HEK293 (cell line): ENCODE results near the gene MDP1.

ENCODE experiments used
- HOXD13 ChIP-seq: sonication (generic); formaldehyde crosslinking; IDR thresholded peaks from 2 replicates; pipeline ENCODE4 v1.8.0; 2022; ENCODE audit warnings: missing genetic modification reagents, borderline replicate concordance
- IKZF3 ChIP-seq: fragments of 450-650 bp; IDR thresholded peaks from 2 replicates; pipeline ENCODE4 v1.5.0; 2018; ENCODE audit warnings: missing biosample characterization, mild to moderate bottlenecking, missing genetic modification characterization, moderate library complexity
- OVOL3 ChIP-seq: fragments of 450-650 bp; formaldehyde crosslinking; IDR thresholded peaks from 2 replicates; pipeline ENCODE4 v1.5.1; 2016; ENCODE audit warnings: missing biosample characterization, missing genetic modification characterization
- SCRT1 ChIP-seq: fragments of 450-650 bp; formaldehyde crosslinking; IDR thresholded peaks from 2 replicates; pipeline ENCODE4 v1.5.1; 2016; ENCODE audit warnings: missing biosample characterization, missing genetic modification characterization, borderline replicate concordance
- SP3 ChIP-seq: fragments of 450-650 bp; formaldehyde crosslinking; IDR thresholded peaks from 2 replicates; pipeline ENCODE4 v1.5.1; 2016; ENCODE audit warnings: missing biosample characterization, missing genetic modification characterization
- YY2 ChIP-seq: fragments of 450-650 bp; formaldehyde crosslinking; IDR thresholded peaks from 2 replicates; pipeline ENCODE4 v1.5.1; 2016; ENCODE audit warnings: missing biosample characterization, missing genetic modification characterization
- ZBTB20 ChIP-seq: fragments of 450-650 bp; formaldehyde crosslinking; IDR thresholded peaks from 2 replicates; pipeline ENCODE4 v1.5.1; 2016; ENCODE audit warnings: missing biosample characterization, missing genetic modification characterization
- ZBTB48 ChIP-seq: fragments of 450-650 bp; formaldehyde crosslinking; IDR thresholded peaks from 2 replicates; pipeline ENCODE4 v1.5.1; 2016; ENCODE audit warnings: missing biosample characterization, missing genetic modification characterization
- ZBTB8A ChIP-seq: fragments of 450-650 bp; formaldehyde crosslinking; IDR thresholded peaks from 2 replicates; pipeline ENCODE4 v1.5.1; 2016; ENCODE audit warnings: missing biosample characterization, missing genetic modification characterization
- ZNF16 ChIP-seq: fragments of 450-650 bp; formaldehyde crosslinking; IDR thresholded peaks from 2 replicates; pipeline ENCODE4 v1.5.1; 2016; ENCODE audit warnings: low read depth, missing biosample characterization, missing genetic modification characterization
- ZNF169 ChIP-seq: fragments of 450-650 bp; formaldehyde crosslinking; IDR thresholded peaks from 2 replicates; pipeline ENCODE4 v1.5.1; 2016; ENCODE audit warnings: missing biosample characterization, missing genetic modification characterization
- ZNF174 ChIP-seq: fragments of 450-650 bp; formaldehyde crosslinking; IDR thresholded peaks from 2 replicates; pipeline ENCODE4 v1.5.0; 2017; ENCODE audit warnings: missing biosample characterization, mild to moderate bottlenecking, missing genetic modification characterization
- ZNF202 ChIP-seq: fragments of 450-650 bp; formaldehyde crosslinking; IDR thresholded peaks from 2 replicates; pipeline ENCODE4 v1.5.1; 2016; ENCODE audit warnings: missing biosample characterization, missing genetic modification characterization, borderline replicate concordance
- ZNF221 ChIP-seq: fragments of 450-650 bp; formaldehyde crosslinking; IDR thresholded peaks from 2 replicates; pipeline ENCODE4 v1.5.1; 2017; ENCODE audit warnings: missing biosample characterization, missing genetic modification characterization, borderline replicate concordance
- ZNF335 ChIP-seq: fragments of 450-650 bp; formaldehyde crosslinking; conservative IDR thresholded peaks from 2 replicates; pipeline ENCODE4 v1.5.1; 2016; ENCODE audit warnings: missing biosample characterization, missing genetic modification characterization
- ZNF37A ChIP-seq: fragments of 450-650 bp; IDR thresholded peaks from 2 replicates; pipeline ENCODE4 v1.5.1; 2018; ENCODE audit warnings: missing biosample characterization, missing genetic modification characterization
- ZNF404 ChIP-seq: fragments of 450-650 bp; formaldehyde crosslinking; IDR thresholded peaks from 2 replicates; pipeline ENCODE4 v1.5.1; 2017; ENCODE audit warnings: missing biosample characterization, missing genetic modification characterization
- ZNF555 ChIP-seq: fragments of 450-650 bp; formaldehyde crosslinking; conservative IDR thresholded peaks from 2 replicates; pipeline ENCODE4 v1.5.1; 2017; ENCODE audit warnings: missing biosample characterization, mild to moderate bottlenecking, missing genetic modification characterization, inconsistent platforms
- ZNF571 ChIP-seq: fragments of 450-650 bp; formaldehyde crosslinking; IDR thresholded peaks from 2 replicates; pipeline ENCODE4 v1.5.0; 2017; ENCODE audit warnings: missing biosample characterization, missing genetic modification characterization
- ZNF626 ChIP-seq: fragments of 450-650 bp; sonication (Bioruptor Pico); formaldehyde crosslinking; IDR thresholded peaks from 2 replicates; pipeline ENCODE4 v1.5.1; 2018; ENCODE audit warnings: missing biosample characterization, missing genetic modification characterization, inconsistent platforms
- ZNF629 ChIP-seq: fragments of 450-650 bp; formaldehyde crosslinking; IDR thresholded peaks from 2 replicates; pipeline ENCODE4 v1.5.1; 2017; ENCODE audit warnings: missing biosample characterization, missing genetic modification characterization
- ZNF654 ChIP-seq: fragments of 450-650 bp; formaldehyde crosslinking; IDR thresholded peaks from 2 replicates; pipeline ENCODE4 v1.5.1; 2016; ENCODE audit warnings: low read depth, missing biosample characterization, missing genetic modification characterization
- ZNF660 ChIP-seq: fragments of 450-650 bp; IDR thresholded peaks from 2 replicates; pipeline ENCODE4 v1.5.1; 2018; ENCODE audit warnings: missing biosample characterization, mild to moderate bottlenecking, missing genetic modification characterization
- ZNF837 ChIP-seq: fragments of 450-650 bp; formaldehyde crosslinking; IDR thresholded peaks from 2 replicates; pipeline ENCODE4 v1.5.1; 2016; ENCODE audit warnings: missing biosample characterization, missing genetic modification characterization
- ZXDB ChIP-seq: fragments of 450-650 bp; formaldehyde crosslinking; IDR thresholded peaks from 2 replicates; pipeline ENCODE4 v1.5.1; 2016; ENCODE audit warnings: missing biosample characterization, missing genetic modification characterization
- TF ChIP-seq, protein P1 (sequence below): fragments of 450-650 bp; formaldehyde crosslinking; IDR thresholded peaks from 2 replicates; pipeline ENCODE4 v1.5.1; 2016; ENCODE audit warnings: missing biosample characterization, missing genetic modification characterization
- TF ChIP-seq, protein P2 (sequence below): fragments of 450-650 bp; IDR thresholded peaks from 2 replicates; pipeline ENCODE4 v1.5.1; 2018; ENCODE audit warnings: missing biosample characterization, missing genetic modification characterization
- TF ChIP-seq, protein P3 (sequence below): fragments of 450-650 bp; formaldehyde crosslinking; IDR thresholded peaks from 2 replicates; pipeline ENCODE4 v1.5.1; 2017; ENCODE audit warnings: missing biosample characterization, missing genetic modification characterization
- TF ChIP-seq, protein P4 (sequence below): fragments of 450-650 bp; formaldehyde crosslinking; IDR thresholded peaks from 2 replicates; pipeline ENCODE4 v1.5.1; 2017; ENCODE audit warnings: missing biosample characterization, mild to moderate bottlenecking, missing genetic modification characterization, moderate library complexity
- TF ChIP-seq, protein P5 (sequence below): fragments of 450-650 bp; formaldehyde crosslinking; IDR thresholded peaks from 2 replicates; pipeline ENCODE4 v1.5.1; 2016; ENCODE audit warnings: missing biosample characterization, missing genetic modification characterization
- TF ChIP-seq, protein P6 (sequence below): fragments of 450-650 bp; formaldehyde crosslinking; IDR thresholded peaks from 2 replicates; pipeline ENCODE4 v1.5.1; 2016; ENCODE audit warnings: missing biosample characterization, missing genetic modification characterization
- TF ChIP-seq, protein P7 (sequence below): fragments of 450-650 bp; formaldehyde crosslinking; IDR thresholded peaks from 2 replicates; pipeline ENCODE4 v1.5.1; 2016; ENCODE audit warnings: missing biosample characterization, missing genetic modification characterization

MDP1 gene

DNA sequence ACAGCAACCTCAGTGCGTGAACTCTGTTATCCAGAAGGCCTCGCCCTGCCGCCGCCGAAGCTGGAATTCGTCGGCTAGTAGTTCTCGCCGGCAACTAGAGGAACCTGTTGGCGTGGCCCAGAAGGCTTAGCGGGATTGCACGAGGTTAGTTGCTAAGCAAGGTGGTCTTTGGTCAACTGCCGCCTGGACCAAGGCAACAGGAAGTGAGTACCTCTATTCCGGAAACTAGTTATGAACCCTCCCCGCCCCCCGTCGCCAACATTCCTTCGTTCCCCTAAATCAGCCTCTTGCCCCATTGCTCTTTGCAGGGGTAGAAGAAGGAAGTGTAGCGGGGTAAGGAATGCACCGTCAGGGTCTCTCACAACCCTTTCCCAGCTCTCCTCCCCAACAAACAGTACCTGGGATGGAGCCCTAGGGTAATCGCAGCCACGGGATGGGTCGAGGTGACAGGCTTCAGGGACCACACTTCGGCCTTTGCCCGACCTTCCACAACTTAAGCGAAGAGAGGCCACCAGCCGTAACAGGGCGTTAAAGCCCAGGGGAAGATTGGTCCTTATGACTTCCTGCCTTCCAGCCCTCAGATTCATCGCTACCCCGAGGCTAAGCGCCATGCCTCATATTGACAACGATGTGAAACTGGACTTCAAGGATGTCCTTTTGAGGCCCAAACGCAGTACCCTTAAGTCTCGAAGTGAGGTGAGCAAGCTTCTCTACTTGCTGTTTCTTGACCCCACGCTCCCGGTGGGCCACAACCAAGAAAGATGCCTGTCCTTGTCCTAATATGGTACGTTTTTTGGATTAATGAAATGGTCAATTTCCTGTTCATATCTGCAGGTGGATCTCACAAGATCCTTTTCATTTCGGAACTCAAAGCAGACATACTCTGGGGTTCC is 17.0 kb upstream of the MDP1 start, which contains the start of gene GMPR2 (continued):
- TF ChIP-seq, protein P1, sequence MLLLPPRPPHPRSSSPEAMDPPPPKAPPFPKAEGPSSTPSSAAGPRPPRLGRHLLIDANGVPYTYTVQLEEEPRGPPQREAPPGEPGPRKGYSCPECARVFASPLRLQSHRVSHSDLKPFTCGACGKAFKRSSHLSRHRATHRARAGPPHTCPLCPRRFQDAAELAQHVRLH (tag by site-specific recombination), result peak; percentile 69; the same call in 1 of the 2 replicates
- TF ChIP-seq, protein P2, sequence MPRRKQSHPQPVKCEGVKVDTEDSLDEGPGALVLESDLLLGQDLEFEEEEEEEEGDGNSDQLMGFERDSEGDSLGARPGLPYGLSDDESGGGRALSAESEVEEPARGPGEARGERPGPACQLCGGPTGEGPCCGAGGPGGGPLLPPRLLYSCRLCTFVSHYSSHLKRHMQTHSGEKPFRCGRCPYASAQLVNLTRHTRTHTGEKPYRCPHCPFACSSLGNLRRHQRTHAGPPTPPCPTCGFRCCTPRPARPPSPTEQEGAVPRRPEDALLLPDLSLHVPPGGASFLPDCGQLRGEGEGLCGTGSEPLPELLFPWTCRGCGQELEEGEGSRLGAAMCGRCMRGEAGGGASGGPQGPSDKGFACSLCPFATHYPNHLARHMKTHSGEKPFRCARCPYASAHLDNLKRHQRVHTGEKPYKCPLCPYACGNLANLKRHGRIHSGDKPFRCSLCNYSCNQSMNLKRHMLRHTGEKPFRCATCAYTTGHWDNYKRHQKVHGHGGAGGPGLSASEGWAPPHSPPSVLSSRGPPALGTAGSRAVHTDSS (tag by site-specific recombination), result no peak
- TF ChIP-seq ZNF654 (tag by site-specific recombination) (no peak), ZNF202 (tag by site-specific recombination) (no peak), ZNF37A (no peak), ZBTB8A (tag by site-specific recombination) (no peak), IKZF3 (tag by site-specific recombination) (no peak), ZNF837 (tag by site-specific recombination) (no peak), YY2 (tag by site-specific recombination) (no peak), ZNF16 (tag by site-specific recombination) (no peak; the same call in 1 of the 2 replicates), ZNF626 (tag by site-specific recombination) (no peak), HOXD13 (CRISPR knock-in tag) (no peak), ZBTB48 (tag by site-specific recombination) (peak; percentile 69), ZNF174 (no peak), SCRT1 (tag by site-specific recombination) (peak; percentile 62; the same call in 1 of the 2 replicates), ZNF335 (peak; percentile 90), OVOL3 (tag by site-specific recombination) (peak; percentile 48; the same call in 1 of the 2 replicates), ZNF555 (no peak), ZNF629 (tag by site-specific recombination) (peak; percentile 9), ZNF571 (tag by site-specific recombination) (no peak), ZXDB (0 out of 2 replicates have a peak, but pooled peaks have one; percentile 27), SP3 (peak; percentile 67; the same call in 1 of the 2 replicates), ZBTB20 (tag by site-specific recombination) (peak; percentile 71), ZNF660 (tag by site-specific recombination) (no peak), ZNF169 (no peak), ZNF221 (tag by site-specific recombination) (no peak), ZNF404 (no peak)
- TF ChIP-seq, protein P3, sequence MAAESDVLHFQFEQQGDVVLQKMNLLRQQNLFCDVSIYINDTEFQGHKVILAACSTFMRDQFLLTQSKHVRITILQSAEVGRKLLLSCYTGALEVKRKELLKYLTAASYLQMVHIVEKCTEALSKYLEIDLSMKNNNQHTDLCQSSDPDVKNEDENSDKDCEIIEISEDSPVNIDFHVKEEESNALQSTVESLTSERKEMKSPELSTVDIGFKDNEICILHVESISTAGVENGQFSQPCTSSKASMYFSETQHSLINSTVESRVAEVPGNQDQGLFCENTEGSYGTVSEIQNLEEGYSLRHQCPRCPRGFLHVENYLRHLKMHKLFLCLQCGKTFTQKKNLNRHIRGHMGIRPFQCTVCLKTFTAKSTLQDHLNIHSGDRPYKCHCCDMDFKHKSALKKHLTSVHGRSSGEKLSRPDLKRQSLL (tag by site-specific recombination), result no peak
- TF ChIP-seq, protein P4, sequence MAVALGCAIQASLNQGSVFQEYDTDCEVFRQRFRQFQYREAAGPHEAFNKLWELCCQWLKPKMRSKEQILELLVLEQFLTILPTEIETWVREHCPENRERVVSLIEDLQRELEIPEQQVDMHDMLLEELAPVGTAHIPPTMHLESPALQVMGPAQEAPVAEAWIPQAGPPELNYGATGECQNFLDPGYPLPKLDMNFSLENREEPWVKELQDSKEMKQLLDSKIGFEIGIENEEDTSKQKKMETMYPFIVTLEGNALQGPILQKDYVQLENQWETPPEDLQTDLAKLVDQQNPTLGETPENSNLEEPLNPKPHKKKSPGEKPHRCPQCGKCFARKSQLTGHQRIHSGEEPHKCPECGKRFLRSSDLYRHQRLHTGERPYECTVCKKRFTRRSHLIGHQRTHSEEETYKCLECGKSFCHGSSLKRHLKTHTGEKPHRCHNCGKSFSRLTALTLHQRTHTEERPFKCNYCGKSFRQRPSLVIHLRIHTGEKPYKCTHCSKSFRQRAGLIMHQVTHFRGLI (tag by site-specific recombination), result no peak
- TF ChIP-seq, protein P5, sequence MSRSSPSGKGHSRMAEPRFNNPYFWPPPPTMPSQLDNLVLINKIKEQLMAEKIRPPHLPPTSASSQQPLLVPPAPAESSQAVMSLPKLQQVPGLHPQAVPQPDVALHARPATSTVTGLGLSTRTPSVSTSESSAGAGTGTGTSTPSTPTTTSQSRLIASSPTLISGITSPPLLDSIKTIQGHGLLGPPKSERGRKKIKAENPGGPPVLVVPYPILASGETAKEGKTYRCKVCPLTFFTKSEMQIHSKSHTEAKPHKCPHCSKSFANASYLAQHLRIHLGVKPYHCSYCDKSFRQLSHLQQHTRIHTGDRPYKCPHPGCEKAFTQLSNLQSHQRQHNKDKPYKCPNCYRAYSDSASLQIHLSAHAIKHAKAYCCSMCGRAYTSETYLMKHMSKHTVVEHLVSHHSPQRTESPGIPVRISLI (tag by site-specific recombination), result no peak
- TF ChIP-seq, protein P6, sequence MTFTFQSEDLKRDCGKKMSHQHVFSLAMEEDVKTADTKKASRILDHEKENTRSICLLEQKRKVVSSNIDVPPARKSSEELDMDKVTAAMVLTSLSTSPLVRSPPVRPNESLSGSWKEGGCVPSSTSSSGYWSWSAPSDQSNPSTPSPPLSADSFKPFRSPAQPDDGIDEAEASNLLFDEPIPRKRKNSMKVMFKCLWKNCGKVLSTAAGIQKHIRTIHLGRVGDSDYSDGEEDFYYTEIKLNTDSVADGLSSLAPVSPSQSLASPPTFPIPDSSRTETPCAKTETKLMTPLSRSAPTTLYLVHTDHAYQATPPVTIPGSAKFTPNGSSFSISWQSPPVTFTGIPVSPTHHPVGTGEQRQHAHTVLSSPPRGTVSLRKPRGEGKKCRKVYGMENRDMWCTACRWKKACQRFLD (tag by site-specific recombination), result no peak
- TF ChIP-seq, protein P7, sequence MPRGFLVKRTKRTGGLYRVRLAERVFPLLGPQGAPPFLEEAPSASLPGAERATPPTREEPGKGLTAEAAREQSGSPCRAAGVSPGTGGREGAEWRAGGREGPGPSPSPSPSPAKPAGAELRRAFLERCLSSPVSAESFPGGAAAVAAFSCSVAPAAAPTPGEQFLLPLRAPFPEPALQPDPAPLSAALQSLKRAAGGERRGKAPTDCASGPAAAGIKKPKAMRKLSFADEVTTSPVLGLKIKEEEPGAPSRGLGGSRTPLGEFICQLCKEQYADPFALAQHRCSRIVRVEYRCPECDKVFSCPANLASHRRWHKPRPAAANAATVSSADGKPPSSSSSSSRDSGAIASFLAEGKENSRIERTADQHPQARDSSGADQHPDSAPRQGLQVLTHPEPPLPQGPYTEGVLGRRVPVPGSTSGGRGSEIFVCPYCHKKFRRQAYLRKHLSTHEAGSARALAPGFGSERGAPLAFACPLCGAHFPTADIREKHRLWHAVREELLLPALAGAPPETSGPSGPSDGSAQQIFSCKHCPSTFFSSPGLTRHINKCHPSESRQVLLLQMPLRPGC (tag by site-specific recombination), result peak; percentile 81; the same call in 1 of the 2 replicates
